ENCODE data around the gene ST6GALNAC5. TPM values are rescaled to one million over a fixed set of nuclear protein-coding genes. Genes with fewer than 3 reads are reported as not detected.

Gene ST6GALNAC5
- total and polyA plus RNA-seq, 2 experiments from 2014 or later = 4.1 to 19.2 TPM

DNA sequence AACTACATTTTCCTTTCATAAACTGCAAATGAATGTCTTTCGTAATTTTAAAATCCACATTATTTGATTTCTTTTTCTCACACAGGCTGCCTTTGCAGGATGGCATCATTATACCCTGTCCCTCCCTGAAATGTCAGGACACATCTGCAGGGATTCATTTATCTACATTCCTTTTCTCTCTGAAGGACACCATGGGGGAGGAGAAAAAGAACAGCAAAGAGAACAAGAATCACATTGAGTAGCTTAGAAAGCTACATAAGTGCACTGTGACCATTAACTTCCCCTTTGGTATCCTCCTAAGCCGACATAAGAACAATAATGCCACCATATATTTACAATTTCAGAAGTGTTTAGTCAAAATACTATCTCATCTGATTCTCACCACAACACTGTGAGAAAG, 222.5 kb downstream of the ST6GALNAC5 start:
- H3K27me3 Mint-ChIP-seq (ENCODE audit: insufficient read depth, low read depth, poor library complexity) = peaks cover 2% of the 10 kb centered on the region
- no peaks in the 10 kb centered on the region for H3K9me3 Mint-ChIP-seq
- no peaks in the 10 kb centered on the region for H4K20me1 ChIP-seq (replicated peaks; ENCODE audit: insufficient read depth)
- H3F3A ChIP-seq (replicated peaks; ENCODE audit: low read depth) = no peaks in the 10 kb centered on the region
- no peak overlapping the region for H3K27ac Mint-ChIP-seq
- no peaks in the 10 kb centered on the region; the same call in 1 of the 2 replicates for H3K4me1 ChIP-seq (ENCODE audit: insufficient read depth)
- no peaks in the 10 kb centered on the region for H3K36me3 ChIP-seq (ENCODE audit: insufficient read depth)
- no peaks in the 10 kb centered on the region for H3K9me2 ChIP-seq (ENCODE audit: insufficient read depth)
- no peak overlapping the region for H3K4me3 Mint-ChIP-seq
- H3K36me3 Mint-ChIP-seq (ENCODE audit: low read depth) = no peaks in the 10 kb centered on the region
- H2AFZ ChIP-seq = no peak overlapping the region
- H3K27ac ChIP-seq (ENCODE audit: low read depth) = no peak overlapping the region
- H3K4me3 ChIP-seq = no peak overlapping the region
- no peak overlapping the region for H3K4me2 ChIP-seq
- H3K4me1 Mint-ChIP-seq = peaks cover 12% of the 10 kb centered on the region; the same call in 2 of the 3 replicates
- no peak for DNase-seq (ENCODE audit: low spot score)
- no peaks in the 10 kb centered on the region for H3K27me3 ChIP-seq (ENCODE audit: insufficient read depth)
- H3K79me2 ChIP-seq (replicated peaks; ENCODE audit: insufficient read depth) = no peaks in the 10 kb centered on the region
- TF ChIP-seq EZH2phosphoT487 (IDR thresholded peaks at IDR 0.05; ENCODE audit: unreplicated experiment) (no peak), ZNF114 (CRISPR knock-in tag; IDR thresholded peaks at IDR 0.05) (no peak), EZH2 (IDR thresholded peaks at IDR 0.05; ENCODE audit: low read depth, unreplicated experiment) (no peak), JUNB (IDR thresholded peaks at IDR 0.05; ENCODE audit: unreplicated experiment) (no peak), NANOG (IDR thresholded peaks at IDR 0.05; ENCODE audit: borderline replicate concordance) (no peak), POLR2AphosphoS5 (IDR thresholded peaks at IDR 0.05; ENCODE audit: low read depth) (no peak), STAT1 (IDR thresholded peaks at IDR 0.05; ENCODE audit: unreplicated experiment) (no peak), CREB1 (CRISPR knock-in tag; IDR thresholded peaks at IDR 0.05; ENCODE audit: low read depth) (no peak)
- TF ChIP-seq, protein P1, sequence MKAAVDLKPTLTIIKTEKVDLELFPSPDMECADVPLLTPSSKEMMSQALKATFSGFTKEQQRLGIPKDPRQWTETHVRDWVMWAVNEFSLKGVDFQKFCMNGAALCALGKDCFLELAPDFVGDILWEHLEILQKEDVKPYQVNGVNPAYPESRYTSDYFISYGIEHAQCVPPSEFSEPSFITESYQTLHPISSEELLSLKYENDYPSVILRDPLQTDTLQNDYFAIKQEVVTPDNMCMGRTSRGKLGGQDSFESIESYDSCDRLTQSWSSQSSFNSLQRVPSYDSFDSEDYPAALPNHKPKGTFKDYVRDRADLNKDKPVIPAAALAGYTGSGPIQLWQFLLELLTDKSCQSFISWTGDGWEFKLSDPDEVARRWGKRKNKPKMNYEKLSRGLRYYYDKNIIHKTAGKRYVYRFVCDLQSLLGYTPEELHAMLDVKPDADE (IDR thresholded peaks at IDR 0.05) = no peak
- TF ChIP-seq, protein P2, sequence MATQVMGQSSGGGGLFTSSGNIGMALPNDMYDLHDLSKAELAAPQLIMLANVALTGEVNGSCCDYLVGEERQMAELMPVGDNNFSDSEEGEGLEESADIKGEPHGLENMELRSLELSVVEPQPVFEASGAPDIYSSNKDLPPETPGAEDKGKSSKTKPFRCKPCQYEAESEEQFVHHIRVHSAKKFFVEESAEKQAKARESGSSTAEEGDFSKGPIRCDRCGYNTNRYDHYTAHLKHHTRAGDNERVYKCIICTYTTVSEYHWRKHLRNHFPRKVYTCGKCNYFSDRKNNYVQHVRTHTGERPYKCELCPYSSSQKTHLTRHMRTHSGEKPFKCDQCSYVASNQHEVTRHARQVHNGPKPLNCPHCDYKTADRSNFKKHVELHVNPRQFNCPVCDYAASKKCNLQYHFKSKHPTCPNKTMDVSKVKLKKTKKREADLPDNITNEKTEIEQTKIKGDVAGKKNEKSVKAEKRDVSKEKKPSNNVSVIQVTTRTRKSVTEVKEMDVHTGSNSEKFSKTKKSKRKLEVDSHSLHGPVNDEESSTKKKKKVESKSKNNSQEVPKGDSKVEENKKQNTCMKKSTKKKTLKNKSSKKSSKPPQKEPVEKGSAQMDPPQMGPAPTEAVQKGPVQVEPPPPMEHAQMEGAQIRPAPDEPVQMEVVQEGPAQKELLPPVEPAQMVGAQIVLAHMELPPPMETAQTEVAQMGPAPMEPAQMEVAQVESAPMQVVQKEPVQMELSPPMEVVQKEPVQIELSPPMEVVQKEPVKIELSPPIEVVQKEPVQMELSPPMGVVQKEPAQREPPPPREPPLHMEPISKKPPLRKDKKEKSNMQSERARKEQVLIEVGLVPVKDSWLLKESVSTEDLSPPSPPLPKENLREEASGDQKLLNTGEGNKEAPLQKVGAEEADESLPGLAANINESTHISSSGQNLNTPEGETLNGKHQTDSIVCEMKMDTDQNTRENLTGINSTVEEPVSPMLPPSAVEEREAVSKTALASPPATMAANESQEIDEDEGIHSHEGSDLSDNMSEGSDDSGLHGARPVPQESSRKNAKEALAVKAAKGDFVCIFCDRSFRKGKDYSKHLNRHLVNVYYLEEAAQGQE (IDR thresholded peaks at IDR 0.05; ENCODE audit: unreplicated experiment) = no peak
- TF ChIP-seq, protein P3, sequence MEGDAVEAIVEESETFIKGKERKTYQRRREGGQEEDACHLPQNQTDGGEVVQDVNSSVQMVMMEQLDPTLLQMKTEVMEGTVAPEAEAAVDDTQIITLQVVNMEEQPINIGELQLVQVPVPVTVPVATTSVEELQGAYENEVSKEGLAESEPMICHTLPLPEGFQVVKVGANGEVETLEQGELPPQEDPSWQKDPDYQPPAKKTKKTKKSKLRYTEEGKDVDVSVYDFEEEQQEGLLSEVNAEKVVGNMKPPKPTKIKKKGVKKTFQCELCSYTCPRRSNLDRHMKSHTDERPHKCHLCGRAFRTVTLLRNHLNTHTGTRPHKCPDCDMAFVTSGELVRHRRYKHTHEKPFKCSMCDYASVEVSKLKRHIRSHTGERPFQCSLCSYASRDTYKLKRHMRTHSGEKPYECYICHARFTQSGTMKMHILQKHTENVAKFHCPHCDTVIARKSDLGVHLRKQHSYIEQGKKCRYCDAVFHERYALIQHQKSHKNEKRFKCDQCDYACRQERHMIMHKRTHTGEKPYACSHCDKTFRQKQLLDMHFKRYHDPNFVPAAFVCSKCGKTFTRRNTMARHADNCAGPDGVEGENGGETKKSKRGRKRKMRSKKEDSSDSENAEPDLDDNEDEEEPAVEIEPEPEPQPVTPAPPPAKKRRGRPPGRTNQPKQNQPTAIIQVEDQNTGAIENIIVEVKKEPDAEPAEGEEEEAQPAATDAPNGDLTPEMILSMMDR (conservative IDR thresholded peaks at IDR 0.05; ENCODE audit: low read depth in 2 of 2) = no peak
- no peak for ATAC-seq
